Activated naive CD4-positive, alpha-beta T cell treated with Interleukin-2 at 50 U/mL for 16 hours (primary cell): ENCODE data around the gene KRT7.

ENCODE experiments used
- DNase-seq: peaks from one replicate; pipeline ENCODE4 v3.0.0-alpha.2; 2020

KRT7 gene

DNA sequence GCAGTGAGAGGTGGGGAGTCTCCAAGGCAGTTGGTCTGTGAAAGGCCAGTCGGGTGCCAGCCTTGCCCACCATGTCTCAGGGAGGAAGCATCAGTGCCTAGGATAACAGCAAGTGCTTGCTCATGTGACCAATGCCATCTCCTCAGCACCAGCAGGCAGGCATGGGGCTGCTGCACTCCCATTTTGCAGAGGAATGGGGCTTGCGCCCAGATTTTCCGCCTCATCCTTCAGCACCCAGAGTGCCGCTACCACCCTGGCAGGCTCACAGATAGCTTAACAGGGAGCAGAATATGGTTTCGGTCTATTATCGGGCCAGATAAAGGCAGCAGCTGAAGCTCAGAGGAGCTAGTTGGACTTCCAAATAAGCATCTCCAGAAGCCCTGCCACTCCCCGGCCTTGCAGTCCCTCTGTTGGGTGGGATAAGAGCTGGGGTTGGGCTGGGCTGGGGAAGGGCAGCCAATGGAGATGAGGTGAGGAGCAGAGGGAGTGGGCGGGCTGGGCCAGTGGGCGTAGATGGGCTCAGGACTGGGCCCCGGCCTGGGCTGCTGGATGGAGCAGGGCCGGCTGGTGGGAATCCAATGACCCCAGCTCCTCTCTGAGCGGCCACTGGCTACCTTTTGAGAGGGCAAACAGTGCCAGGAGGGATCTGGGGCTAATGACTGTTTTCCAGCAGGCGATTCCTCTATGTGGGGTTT is 32.8 kb upstream of the KRT7 start:
- DNase-seq = no peak

DNA sequence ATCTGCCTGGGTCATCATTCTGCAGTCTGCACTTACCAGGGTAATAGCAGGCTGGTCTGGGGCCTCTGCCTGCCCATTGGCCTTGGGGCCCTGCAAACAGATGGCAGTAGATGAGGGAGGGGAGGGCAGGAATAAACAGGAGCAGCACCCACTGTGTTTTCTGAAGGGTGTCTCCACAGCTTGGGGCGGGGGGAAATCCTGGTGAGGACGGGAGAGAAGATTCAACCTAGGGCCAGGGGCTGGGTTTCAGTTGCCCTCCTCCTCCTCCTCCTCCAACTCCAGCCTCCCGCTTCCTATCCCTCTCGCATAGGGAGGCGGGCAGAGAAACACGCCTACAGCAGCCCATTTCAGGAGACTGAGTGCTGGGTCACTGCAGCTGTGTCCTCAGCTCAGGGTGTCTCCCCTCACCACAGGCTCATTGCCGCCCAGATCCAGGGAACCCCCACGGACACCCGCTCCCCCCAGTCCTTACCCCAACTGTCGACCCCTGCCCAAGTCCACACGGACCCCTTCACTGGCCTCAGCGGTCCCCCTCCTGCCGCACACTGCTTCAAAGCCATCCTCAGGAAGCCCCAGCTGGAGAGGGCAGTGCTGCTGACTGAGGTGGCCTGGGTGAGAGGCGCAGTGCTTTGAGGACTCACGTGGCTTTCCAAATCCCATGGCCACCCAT is 32.1 kb upstream of the KRT7 start:
- DNase-seq = no peak

- DNase-seq = no peak
Observed at GRCh38 chr12:52201451-52201839, 31.6 kb upstream of the KRT7 start.

GRCh38 chr12:52202361-52203078 is 30.5 kb upstream of the KRT7 start:
- peak; percentile 6 for DNase-seq

DNA sequence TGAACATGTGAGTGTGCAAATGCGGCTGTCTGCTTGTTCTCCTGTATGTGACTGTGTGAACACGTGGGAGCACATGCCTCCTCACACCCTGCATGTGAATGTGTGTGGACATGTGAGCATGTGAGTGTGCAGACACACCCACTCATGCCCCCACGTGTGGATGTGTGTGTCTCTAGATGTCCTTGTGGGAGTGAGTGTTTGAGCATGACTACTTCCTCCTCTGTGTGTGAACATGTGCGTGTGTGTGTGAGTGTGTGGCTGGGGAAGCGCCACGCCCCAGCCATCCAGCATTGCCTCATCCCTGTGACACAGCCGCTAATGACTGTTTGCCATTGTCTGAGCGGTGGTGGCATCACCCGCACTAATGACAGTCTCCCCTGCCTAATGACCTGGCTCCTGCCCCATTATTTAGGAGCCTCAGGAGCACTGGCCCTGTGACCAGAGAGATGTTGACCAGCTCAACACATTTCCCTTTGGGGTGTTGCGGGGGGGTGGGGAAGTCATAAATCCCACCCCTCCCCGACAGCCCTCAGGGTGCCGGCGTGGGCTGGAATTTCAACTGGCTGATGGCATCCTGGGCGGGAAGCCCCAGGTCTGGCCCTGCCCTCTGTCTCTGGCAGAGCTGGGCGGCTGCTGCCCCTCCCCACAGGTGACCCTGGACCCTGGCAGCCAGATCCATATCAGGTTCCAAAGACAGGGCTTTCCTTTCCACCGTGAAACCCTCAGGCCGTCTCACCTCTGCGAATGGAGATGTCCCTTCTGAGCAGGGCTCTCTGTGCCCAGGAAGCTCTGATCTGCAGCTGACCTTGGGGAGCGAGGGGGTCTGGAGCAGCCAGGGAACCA is 29.7 kb upstream of the KRT7 start:
- peak; percentile 6 for DNase-seq

DNA sequence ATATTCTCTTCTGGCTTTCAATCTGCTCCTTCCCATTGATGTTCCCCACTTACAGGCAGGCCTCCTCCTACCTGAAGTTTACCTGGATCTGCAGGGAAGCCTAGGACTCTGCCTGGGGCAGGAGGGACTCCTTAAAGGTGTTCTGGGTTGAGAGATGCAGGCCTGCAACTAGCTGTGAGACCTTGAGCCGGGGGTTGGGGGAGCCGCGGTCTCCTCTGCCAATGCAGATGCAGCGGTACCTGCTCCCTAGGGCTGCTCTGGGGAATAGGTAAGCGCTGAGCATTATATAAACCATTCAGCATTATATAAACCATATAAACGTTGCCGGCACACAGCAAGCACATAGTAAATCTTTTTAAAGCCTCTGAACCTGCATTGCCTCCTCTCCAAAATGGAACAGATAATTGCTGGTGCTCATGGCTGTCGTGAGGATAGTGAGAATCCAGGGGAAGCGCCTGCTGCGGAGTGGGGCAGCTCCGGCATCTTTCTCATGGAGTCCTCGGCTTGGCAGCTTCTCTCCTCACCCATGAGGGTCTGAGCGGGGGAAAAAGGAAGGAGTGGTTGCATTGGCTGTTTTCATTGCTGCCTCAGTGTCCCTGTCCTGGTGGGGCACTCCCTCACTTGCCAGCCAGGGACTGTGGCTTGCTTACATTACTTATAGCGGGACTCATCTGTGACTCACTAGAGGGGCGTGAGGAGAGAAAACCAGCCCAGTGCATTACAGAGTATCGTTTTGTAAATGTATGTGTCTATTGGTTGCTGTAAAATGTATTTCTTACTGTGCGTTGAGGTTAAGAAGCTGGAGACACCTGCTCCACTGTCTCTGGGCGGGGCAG is 28.7 kb upstream of the KRT7 start:
- no peak for DNase-seq

GRCh38 chr12:52204931-52205505 is 28.0 kb upstream of the KRT7 start:
- DNase-seq = no peak

- no peak for DNase-seq
Observed at GRCh38 chr12:52205612-52206303, 27.3 kb upstream of the KRT7 start.

DNA sequence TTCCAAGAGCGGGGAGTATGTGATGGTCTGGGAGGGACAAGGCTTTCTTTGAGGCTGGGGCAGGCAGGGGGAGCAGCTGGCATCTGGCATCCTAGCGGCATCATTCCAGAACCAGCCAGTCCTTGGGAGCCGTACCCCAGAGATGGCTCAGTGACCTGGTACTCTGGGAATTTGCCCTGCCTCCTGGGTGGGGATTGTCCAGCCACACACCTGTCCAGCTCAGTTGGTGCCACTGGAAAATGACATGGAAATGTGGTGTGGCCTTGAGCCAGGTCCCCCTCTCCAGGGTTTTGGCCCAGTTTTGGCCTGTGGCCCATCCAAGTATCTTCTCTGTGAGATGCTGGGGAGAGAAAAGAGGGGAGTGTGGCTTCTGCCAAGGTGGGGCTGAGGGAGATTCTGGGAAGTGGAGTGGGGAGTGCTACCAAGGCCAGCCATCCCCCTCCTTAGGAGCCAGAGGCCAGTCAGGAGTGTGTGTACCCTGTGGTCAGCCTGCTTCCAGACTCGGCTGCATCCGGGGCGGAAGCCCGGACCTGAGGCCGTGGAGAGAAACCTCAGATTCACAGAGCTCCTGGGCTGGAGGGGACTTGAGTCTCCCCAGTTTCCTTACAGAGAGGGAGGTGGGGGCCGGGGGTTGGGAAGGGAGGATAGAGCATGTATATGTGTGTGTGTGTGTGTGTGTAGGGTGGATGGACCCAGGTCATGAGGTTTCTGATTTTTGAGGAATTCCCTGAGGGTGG is 26.6 kb upstream of the KRT7 start:
- no peak for DNase-seq

- DNase-seq = no peak
Observed at GRCh38 chr12:52207106-52207505, 25.9 kb upstream of the KRT7 start.

- DNase-seq = no peak
Observed at GRCh38 chr12:52207895-52208294, 25.1 kb upstream of the KRT7 start.

GRCh38 chr12:52208424-52209165 is 24.4 kb upstream of the KRT7 start:
- DNase-seq = no peak

GRCh38 chr12:52209321-52209720 is 23.7 kb upstream of the KRT7 start:
- DNase-seq = no peak

DNA sequence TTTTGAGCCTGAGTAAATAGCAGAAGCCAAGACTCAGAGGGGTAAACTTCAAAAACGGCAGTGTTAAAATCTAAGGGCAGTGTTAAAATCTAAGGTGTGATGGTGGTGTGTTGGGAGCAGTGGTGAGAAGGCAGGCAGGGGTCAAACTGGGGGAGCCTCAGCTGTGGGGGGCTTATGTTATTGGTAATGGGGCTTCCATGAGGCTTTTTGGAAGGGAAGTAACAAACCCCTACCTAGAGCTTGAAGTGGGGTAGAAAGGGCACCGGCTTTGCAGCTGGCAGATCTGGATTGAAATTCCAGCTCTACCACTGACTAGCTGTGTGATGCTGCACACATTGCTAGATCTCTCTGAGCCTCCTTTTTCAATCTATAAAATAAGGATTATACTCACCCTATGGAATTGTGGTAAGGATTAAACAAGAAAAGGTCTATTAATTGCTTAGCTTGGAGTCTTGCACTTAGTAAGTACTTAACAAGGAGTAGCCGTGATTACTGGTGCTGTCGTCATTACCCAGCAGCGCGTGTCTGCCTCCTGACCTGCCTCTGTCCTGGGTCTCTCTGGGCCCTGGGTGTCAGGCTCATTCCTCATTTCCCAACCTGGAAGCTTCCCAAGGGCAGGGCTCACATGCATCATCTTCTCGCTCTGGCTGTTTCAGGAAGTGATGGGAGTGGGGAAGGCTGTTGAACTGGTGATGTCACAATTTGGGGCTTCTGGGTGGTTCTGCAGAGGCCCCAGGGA is 22.7 kb upstream of the KRT7 start:
- DNase-seq = no peak

DNA sequence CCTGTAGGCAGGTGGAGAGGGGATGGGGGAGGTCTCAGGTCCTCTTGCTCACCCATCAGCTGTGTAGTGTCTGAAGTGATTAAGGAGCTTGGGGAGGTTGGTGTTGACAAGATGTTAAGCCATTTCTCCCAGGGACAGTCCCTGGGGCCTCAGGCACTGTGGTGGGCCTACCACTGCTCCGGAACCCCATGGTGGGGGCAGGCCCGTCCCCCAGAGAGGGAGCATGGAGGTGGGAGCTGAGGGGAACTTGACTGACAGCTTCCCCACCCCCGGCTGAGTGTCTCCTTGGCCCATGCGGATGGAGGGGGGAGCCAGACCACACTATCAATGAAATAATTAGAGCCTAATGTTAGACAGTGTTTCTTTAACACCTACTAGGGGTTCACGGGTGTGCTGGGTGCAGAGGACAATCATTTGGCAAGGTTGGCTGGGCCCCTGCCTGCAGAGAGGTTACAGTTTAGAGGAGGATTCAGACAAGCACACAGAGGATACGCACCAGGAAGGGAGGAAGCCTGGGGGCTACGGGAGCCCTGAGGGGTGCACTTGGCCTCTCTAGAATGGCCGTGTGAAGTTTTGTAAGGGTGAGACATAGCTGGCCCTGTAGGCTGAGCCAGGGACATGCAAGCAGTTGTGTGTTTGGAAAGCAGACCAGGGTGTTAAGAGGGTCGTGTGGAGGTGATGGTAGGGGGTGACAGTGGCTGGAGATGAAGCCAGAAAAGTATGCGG is 22.0 kb upstream of the KRT7 start:
- DNase-seq = no peak

DNA sequence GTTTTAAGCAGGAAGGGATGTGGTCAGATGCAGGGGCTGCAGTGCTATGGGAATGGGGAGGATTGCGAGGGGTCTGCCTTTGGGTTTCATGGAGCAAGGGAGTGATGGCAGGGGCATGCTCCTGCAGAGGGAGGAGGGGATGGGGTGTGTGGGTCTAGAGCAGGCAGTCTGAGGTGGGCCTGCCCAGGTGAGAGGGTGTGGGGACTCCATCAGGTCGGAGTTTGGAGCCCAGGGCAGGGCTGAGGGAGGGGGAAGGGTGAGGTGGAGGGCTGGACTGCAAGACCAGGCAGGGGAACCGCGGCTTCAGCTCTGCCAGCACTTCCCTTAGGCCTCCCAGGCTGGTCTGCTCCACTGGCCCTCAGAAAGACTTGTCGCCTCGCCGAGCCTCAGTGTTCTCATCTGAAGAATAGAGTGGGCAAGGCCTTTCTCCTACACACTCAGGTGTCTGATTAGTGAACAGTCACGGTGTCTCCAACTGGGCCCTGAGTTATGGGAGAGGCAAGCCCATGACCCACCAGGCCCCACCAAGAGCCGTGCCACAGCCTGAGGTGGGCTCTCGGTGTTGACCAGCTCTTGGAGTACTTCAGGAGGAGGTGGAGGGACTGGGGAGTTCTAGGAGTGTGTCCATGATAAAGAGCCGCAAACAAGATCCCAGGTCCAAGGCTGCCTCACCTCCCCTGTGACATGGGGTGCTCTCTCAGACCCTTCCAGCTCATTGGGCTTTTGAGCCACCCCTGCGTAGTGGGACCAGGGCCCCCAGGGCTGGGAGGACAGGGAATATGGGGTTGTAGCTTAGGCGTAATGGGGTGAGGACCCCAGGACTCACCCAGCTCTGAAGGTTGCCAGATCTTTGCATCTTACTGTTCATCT is 21.1 kb upstream of the KRT7 start:
- DNase-seq = no peak
